Motor neuron (in vitro differentiated cells): ENCODE data around the gene ZNF280A. TPM values are rescaled to one million over a fixed set of nuclear protein-coding genes. Genes with fewer than 3 reads are reported as not detected.
A peak's percentile ranks its signal among the peaks of the same experiment; 100 is the strongest.
"Not testable (repeated sequence)": the region's sequence is repeated elsewhere in the genome, so short reads cannot be mapped to it uniquely, and the experiment has no call there.

ENCODE experiments used
- ATAC-seq, 8 experiments: fragments of 200-7000 bp; cut with Tn5 transposase; replicated peaks in 6 of 8; 2 replicates each; pipeline ENCODE4 v1.8.0; 2021; ENCODE audit warnings: mild to moderate bottlenecking in 8 of 8, moderate library complexity in 8 of 8
- H3K27ac ChIP-seq, 2 donors: fragments of 250-450 bp; sonication (Bioruptor Pico); 2 replicates each; pipeline ENCODE4 v1.9.0; 2021; ENCODE audit warnings: antibody characterized with exemption in 2 of 2, mild to moderate bottlenecking in 2 of 2, moderate library complexity in 1 of 2
- H3K4me1 ChIP-seq, 2 donors: fragments of 250-450 bp; sonication (Bioruptor Pico); replicated peaks in 1 of 2; 2 replicates each; pipeline ENCODE4 v1.6.1; 2021; ENCODE audit warnings: antibody characterized with exemption in 2 of 2, mild to moderate bottlenecking in 2 of 2, moderate library complexity in 1 of 2
- H3K4me3 ChIP-seq, 5 donors: fragments of 250-450 bp; sonication (Bioruptor Pico); 2 replicates each; pipeline ENCODE4 v1.9.0; 2021; ENCODE audit warnings: antibody characterized with exemption in 5 of 5, mild to moderate bottlenecking in 5 of 5, moderate library complexity in 4 of 5
- WGBS, 10 experiments: fragments of 450-650 bp; shearing (Covaris generic); methylation state at CpG; one replicate each; pipeline ENCODE4 v1.0.0; 2022; 5-methylcytosine and 5-hydroxymethylcytosine counted together
- in situ Hi-C, 9 experiments: fragments of 400-800 bp; cut with MboI; loops; one replicate each; pipeline ENCODE4 v1.15.0; 2021; ENCODE audit warnings: low sequenced_read_pairs in 9 of 9, low pct_unique_long_range_greater_than_20kb in 2 of 9; ENCODE audit not compliant: unreplicated experiment in 9 of 9
- total RNA-seq, 8 experiments: library from RNA; unstranded; fragments of 300-600 nt; gene quantifications; 2 replicates each; pipeline versions ENCODE4 v1.2.3 to v1.2.4, GENCODE V29; 2022

ZNF280A gene
- total RNA-seq, 8 experiments from 2014 or later: 0.15 to 0.27 (median 0.17) TPM; not detected in 5

GRCh38 chr22:22468794-22469469 is 51.1 kb downstream of the ZNF280A start:
- not testable (repeated sequence) for H3K4me3 ChIP-seq, ATAC-seq, H3K4me1 ChIP-seq, H3K27ac ChIP-seq
- 37 to 100% (median 80%) methylated on average over 1 to 10 of the region's 11 CpGs; no CpG with 5 or more reads in 2 of the 10 experiments for WGBS, 10 experiments
- in situ Hi-C loops: loop anchor here in 2 of 9 experiments (25.0 kb wide), 1 partner anchor 493 kb away; no protein-coding TSS in a partner anchor

DNA sequence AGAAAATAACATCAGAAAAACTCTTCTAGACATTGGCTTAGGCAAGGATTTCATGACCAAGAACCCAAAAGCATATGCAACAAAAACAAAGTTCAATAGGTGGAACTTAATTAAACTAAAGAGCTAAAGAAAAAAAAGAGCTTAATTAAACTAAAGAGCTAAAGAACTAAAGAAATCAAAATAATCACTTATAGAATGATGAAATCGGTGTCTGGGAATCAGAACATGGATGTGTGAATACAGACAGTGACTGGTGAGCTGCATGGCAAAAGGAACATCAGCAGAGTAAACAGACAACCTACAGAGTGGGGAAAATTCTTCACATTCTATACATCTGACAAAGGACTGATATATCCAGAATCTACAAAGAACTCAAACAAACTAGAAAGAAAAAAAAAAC is 53.0 kb downstream of the ZNF280A start:
- in situ Hi-C loops: loop anchor here in 2 of 9 experiments (25.0 kb wide), 1 partner anchor 495 kb away; no protein-coding TSS in a partner anchor
- 0 to 70% (median 51%) methylated on average over 1 of the region's 1 CpG for WGBS, 10 experiments
- peaks cover 0 to 2% of the 10 kb centered on the region in 2 donors for H3K4me1 ChIP-seq
- no peak for ATAC-seq
- H3K4me3 ChIP-seq: no peak overlapping the region
- H3K27ac ChIP-seq: no peak overlapping the region

DNA sequence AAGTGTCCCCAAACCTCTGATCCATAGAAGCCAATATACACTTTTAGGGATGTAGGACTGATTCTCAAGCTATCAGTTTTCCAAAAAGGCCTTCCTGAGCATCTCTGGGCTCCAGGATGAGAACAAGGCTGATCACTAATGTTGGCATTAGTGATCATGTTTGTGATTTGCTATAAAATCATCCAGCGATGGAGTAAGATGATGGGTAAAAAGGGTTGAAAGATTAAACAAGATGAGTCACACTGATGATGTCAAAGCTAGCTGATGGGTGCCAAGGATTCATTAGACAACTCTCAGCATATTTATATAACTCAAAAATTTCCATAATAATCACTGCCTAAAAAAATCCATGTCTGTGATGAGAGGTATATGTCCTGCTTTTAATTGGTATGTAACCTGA is 54.3 kb downstream of the ZNF280A start:
- Histone ChIP-seq H3K4me3 (no peak overlapping the region), H3K4me1 (peaks cover 0 to 2% of the 10 kb centered on the region in 2 donors), H3K27ac (no peak overlapping the region)
- 33 to 100% (median 79%) methylated on average over 1 of the region's 1 CpG; no CpG with 5 or more reads in 3 of the 10 experiments for WGBS, 10 experiments
- ATAC-seq: no peak
- in situ Hi-C loops: loop anchor here in 2 of 9 experiments (25.0 kb wide), 1 partner anchor 497 kb away; no protein-coding TSS in a partner anchor

DNA sequence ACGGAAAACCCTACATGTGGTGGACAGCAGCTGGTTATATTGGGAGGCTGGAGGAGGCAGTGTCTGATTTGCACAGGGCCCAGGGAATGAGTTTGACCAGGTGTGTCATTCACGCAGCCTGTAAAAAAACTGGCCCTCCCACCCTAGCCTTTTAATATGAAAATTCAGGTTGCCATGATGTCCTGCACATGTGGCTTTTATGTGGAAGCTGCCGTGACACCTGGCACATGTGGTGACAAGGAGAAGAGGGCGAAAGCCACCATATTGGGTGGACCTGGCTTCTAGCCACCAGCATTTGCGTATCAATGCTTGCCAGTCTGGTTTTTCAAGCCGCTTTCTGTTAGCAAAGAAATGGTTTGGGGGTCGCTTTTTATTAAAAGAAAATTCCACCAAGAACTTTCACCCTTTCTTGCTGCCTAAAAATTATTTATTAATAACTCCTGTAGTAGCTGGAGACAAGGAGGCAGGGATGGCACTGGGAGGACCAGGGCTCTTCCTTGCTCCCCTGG is 54.9 kb downstream of the ZNF280A start:
- 0 to 80% (median 48%) methylated on average over 1 to 7 of the region's 7 CpGs; no CpG with 5 or more reads in 3 of the 10 experiments for WGBS, 10 experiments
- Histone ChIP-seq H3K27ac (peak overlapping the region in 1 of 2 donors; percentile 39), H3K4me3 (no peak overlapping the region), H3K4me1 (peaks cover 0 to 2% of the 10 kb centered on the region in 2 donors)
- no peak for ATAC-seq
- in situ Hi-C loops: loop anchor here in 2 of 9 experiments (25.0 kb wide), 1 partner anchor 497 kb away; no protein-coding TSS in a partner anchor

GRCh38 chr22:22464541-22465054 is 55.5 kb downstream of the ZNF280A start:
- Histone ChIP-seq H3K4me3 (no peak overlapping the region), H3K27ac (no peak overlapping the region), H3K4me1 (peaks cover 0 to 2% of the 10 kb centered on the region in 2 donors)
- 20 to 86% (median 57%) methylated on average over 2 to 8 of the region's 11 CpGs for WGBS, 10 experiments
- in situ Hi-C loops: loop anchor here in 2 of 9 experiments (25.0 kb wide), 1 partner anchor 498 kb away; no protein-coding TSS in a partner anchor
- no peak for ATAC-seq

DNA sequence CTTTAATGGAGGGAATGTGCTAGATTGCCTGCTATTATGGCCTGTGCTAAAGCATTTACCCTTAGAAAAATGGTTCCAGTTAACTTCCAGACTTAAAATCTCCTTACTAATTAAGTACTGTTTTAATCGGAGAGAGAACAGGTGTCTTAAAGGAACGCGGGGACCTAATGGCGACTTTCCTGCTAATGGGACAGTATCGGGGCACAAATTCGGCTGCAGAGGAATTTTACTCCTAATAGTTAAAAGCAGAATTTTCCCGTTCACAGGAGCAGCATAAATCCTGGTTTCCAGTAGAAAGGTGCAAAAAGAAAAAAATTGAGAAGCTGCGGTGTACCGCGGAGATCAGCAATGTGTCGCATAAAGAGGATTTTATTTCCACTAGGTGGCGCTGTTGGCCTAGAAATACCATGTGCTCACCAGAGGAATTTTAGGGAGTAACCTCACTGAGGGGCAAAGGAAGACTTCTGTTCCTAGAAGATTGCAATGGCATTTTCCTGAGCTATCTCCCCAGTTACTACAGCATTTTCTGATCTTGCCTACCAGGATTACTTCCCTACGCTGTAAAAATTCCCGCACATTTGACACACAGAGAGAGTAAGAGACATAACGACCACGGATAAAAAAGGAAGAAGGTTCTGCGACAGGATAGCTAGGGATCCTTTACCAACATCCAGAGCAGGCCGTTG is 56.1 kb downstream of the ZNF280A start:
- 13 to 57% (median 30%) methylated on average over 1 to 17 of the region's 18 CpGs; no CpG with 5 or more reads in 1 of the 10 experiments for WGBS, 10 experiments
- ATAC-seq: peak; percentile 51 to 90 (median 70)

More for the DNA sequence above, 56.1 kb downstream of the ZNF280A start:
- in situ Hi-C loops: loop anchor here in 2 of 9 experiments (25.0 kb wide), 1 partner anchor 498 kb away; no protein-coding TSS in a partner anchor
- Histone ChIP-seq H3K4me1 (peaks cover 0 to 2% of the 10 kb centered on the region in 2 donors), H3K4me3 (no peak overlapping the region), H3K27ac (no peak overlapping the region)

Other genes starting within 250 kb of the ZNF280A start
- 1 to 10 TPM in 6 of 8 experiments, under 1 TPM in 2; 0.10 to 5.1 (median 3.9) TPM for gene ZNF280B, start 11.5 kb downstream of the ZNF280A start, total RNA-seq
- gene PRAME, start 39.0 kb upstream of the ZNF280A start, total RNA-seq: under 1 TPM in 5 of 8 experiments, not detected in 3; 0.11 to 0.82 (median 0.66) TPM
- not detected for gene GGTLC2, start 124.3 kb upstream of the ZNF280A start, total RNA-seq